Chondrocyte (in vitro differentiated cells): ENCODE results near the gene VAC14. TPM values are rescaled to one million over a fixed set of nuclear protein-coding genes. Genes with fewer than 3 reads are reported as not detected.

Source experiments
- DNase-seq: peaks from one replicate; pipeline ENCODE4 v3.0.0; 2021; ENCODE audit warnings: mixed read lengths, low spot score
- H3K27ac Mint-ChIP-seq: one replicate; pipeline ENCODE4 v1.8.0; 2021; ENCODE audit warnings: mild to moderate bottlenecking, moderate library complexity, mixed read lengths; ENCODE audit not compliant: unreplicated experiment
- H3K27me3 Mint-ChIP-seq: 2 replicates; pipeline ENCODE4 v1.8.0; 2021; ENCODE audit warnings: low read depth, mixed read lengths
- H3K36me3 Mint-ChIP-seq: 2 replicates; pipeline ENCODE4 v1.8.0; 2021; ENCODE audit warnings: low read depth, mixed read lengths
- H3K4me1 Mint-ChIP-seq: 2 replicates; pipeline ENCODE4 v1.8.0; 2021; ENCODE audit warnings: low read depth, mild to moderate bottlenecking, mixed read lengths
- H3K4me3 Mint-ChIP-seq: one replicate; pipeline ENCODE4 v1.8.0; 2021; ENCODE audit warnings: mild to moderate bottlenecking, moderate library complexity, mixed read lengths; ENCODE audit not compliant: unreplicated experiment
- H3K9me3 Mint-ChIP-seq: 2 replicates; pipeline ENCODE4 v1.8.0; 2021; ENCODE audit warnings: low read depth, mixed read lengths
- CTCF ChIP-seq: fragments of 200-600 bp; sonication (generic); IDR thresholded peaks from 2 replicates; pipeline ENCODE4 v1.5.0; 2021; ENCODE audit warnings: antibody characterized with exemption, mild to moderate bottlenecking, moderate library complexity
- total RNA-seq: library from RNA; stranded (reverse); gene quantifications from 3 replicates; pipeline ENCODE4 v1.2.1, GENCODE V29; 2021

Gene VAC14
- total RNA-seq, 1 donor from 2014 or later: 37.9 TPM

DNA sequence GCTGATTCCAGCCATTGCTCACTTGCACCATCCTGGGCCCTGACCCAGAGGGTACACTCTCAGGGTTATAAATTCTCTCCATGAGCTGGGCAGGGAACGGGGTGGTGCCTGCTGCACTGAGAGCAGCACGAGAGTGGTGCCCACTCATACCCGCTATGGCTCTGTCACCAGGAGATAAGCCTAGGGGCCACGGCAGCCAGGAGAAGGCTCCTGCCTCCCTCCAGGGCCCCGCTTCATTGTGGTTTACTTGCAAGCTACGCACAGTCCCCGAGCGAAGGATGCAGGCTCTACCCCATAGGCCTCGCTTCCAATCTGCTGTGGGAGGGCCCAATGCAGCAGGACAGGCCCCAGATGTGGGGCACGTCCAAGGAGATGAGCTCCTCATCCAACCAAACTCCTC lies 48.5 kb downstream of the VAC14 start:
- no peak for TF ChIP-seq CTCF
- H3K4me3 Mint-ChIP-seq: no peak overlapping the region
- peaks cover 2% of the 10 kb centered on the region for H3K36me3 Mint-ChIP-seq
- peak; percentile 77 for DNase-seq
- H3K9me3 Mint-ChIP-seq: no peaks in the 10 kb centered on the region
- H3K27ac Mint-ChIP-seq: peak overlapping the region; percentile 73
- peaks cover 88% of the 10 kb centered on the region for H3K4me1 Mint-ChIP-seq
- no peaks in the 10 kb centered on the region for H3K27me3 Mint-ChIP-seq

DNA sequence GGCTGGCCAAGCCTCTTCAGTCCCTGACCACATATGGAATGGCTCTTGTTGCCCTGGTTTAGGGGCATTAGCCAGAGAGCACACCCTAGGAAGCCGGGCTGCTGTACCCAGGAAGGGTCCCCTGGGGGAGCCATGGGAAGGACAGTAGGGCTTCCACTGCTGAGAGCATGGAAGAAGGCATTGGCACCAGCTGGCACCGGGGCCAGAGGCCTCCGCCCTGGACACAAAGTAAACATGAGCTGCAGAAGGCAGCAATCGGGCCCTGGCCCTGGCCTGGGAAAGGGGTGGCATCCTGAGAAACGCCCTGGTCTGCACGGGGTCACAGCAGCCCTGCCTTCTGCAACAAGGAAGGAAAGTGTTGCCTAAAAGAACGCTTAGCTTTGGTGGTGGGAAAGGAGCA lies 49.4 kb downstream of the VAC14 start:
- H3K4me3 Mint-ChIP-seq: no peak overlapping the region
- H3K9me3 Mint-ChIP-seq: no peaks in the 10 kb centered on the region
- no peaks in the 10 kb centered on the region for H3K36me3 Mint-ChIP-seq
- H3K27me3 Mint-ChIP-seq: no peaks in the 10 kb centered on the region
- DNase-seq: peak; percentile 77
- H3K4me1 Mint-ChIP-seq: peaks cover 90% of the 10 kb centered on the region
- peak overlapping the region; percentile 90 for H3K27ac Mint-ChIP-seq
- TF ChIP-seq CTCF: no peak

DNA sequence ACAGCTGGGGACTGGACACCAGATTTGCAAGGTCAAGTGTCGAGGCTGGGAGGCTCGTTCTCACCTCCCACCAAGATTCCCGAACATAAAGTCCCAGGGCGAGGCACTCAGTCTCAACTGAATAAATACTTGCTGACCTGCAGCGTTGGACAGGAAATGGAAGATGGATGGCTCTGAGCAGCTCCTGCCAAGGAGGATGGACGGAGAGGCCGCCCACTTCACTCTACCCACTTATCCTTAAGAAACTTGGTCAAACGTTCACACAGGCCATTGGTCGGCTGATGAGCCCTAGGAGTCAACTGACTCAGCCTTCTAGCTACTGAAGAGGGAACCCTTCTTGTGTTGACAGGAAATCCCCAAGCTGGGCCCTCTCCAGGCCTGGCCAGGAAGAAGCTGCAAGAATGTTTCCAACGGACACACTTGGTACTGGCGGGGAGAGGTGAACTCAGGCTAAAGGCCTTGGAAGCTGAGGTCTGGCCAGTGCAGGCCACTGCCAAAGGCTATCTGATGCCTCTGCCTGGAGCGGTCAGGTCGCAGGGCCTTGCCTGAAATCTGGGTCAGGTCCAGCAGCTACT lies 50.0 kb downstream of the VAC14 start:
- no peak for TF ChIP-seq CTCF
- DNase-seq: no peak
- Mint-ChIP-seq H3K36me3 (no peaks in the 10 kb centered on the region), H3K4me1 (peaks cover 91% of the 10 kb centered on the region), H3K9me3 (no peaks in the 10 kb centered on the region), H3K27ac (peak overlapping the region; percentile 90), H3K4me3 (peak overlapping the region; percentile 40), H3K27me3 (no peaks in the 10 kb centered on the region)

- no peaks in the 10 kb centered on the region for H3K36me3 Mint-ChIP-seq
- H3K27me3 Mint-ChIP-seq: no peaks in the 10 kb centered on the region
Measured at GRCh38 chr16:70749681-70750601, 51.0 kb downstream of the VAC14 start.

More at GRCh38 chr16:70749681-70750601, 51.0 kb downstream of the VAC14 start:
- peaks cover 87% of the 10 kb centered on the region for H3K4me1 Mint-ChIP-seq
- H3K4me3 Mint-ChIP-seq: no peak overlapping the region
- no peaks in the 10 kb centered on the region for H3K9me3 Mint-ChIP-seq
- peak overlapping the region; percentile 93 for H3K27ac Mint-ChIP-seq
- no peak for DNase-seq
- no peak for TF ChIP-seq CTCF
